H9 (cell line): ENCODE measurements around the gene ASTN2. TPM values are rescaled to one million over a fixed set of nuclear protein-coding genes. Genes with fewer than 3 reads are reported as not detected.

Source experiments
- DNase-seq: peaks from one replicate; pipeline ENCODE4 v3.0.0-alpha.2; 2017
- H2AFZ ChIP-seq: one replicate; pipeline ENCODE4 v1.6.1; 2013; ENCODE audit warnings: mild to moderate bottlenecking, low read length, control low read depth, moderate library complexity
- H2AK5ac ChIP-seq: 2 replicates; pipeline ENCODE4 v1.6.1; 2013; ENCODE audit warnings: low read length, control low read depth, mixed read lengths; ENCODE audit not compliant: insufficient read length
- H2BK120ac ChIP-seq: one replicate; pipeline ENCODE4 v1.6.1; 2013; ENCODE audit warnings: low read depth, mild to moderate bottlenecking, low read length, control low read depth, inconsistent platforms; ENCODE audit not compliant: poor library complexity, severe bottlenecking
- H2BK12ac ChIP-seq: 2 replicates; pipeline ENCODE4 v1.6.1; 2013; ENCODE audit warnings: low read length, control low read depth, mixed read lengths, low read depth; ENCODE audit not compliant: insufficient read length
- H2BK15ac ChIP-seq: 2 replicates; pipeline ENCODE4 v1.6.1; 2013; ENCODE audit warnings: low read depth, low read length, control low read depth
- H2BK20ac ChIP-seq: one replicate; pipeline ENCODE4 v1.6.1; 2013; ENCODE audit warnings: low read depth, mild to moderate bottlenecking, low read length, control low read depth, inconsistent platforms; ENCODE audit not compliant: poor library complexity, severe bottlenecking
- H2BK5ac ChIP-seq: 2 replicates; pipeline ENCODE4 v1.6.1; 2013; ENCODE audit warnings: low read length, control low read depth, mixed read lengths; ENCODE audit not compliant: insufficient read length
- H3K14ac ChIP-seq: 2 replicates; pipeline ENCODE4 v1.6.1; 2013; ENCODE audit warnings: low read length, control low read depth; ENCODE audit not compliant: insufficient read depth
- H3K18ac ChIP-seq: 2 replicates; pipeline ENCODE4 v1.6.1; 2013; ENCODE audit warnings: low read depth, mild to moderate bottlenecking, mixed read lengths, low read length, control low read depth; ENCODE audit not compliant: insufficient read length
- H3K23ac ChIP-seq: 2 replicates; pipeline ENCODE4 v1.6.1; 2013; ENCODE audit warnings: low read length, control low read depth, mixed read lengths, low read depth; ENCODE audit not compliant: insufficient read length
- H3K23me2 ChIP-seq: 2 replicates; pipeline ENCODE4 v1.6.1; 2013; ENCODE audit warnings: low read depth, mild to moderate bottlenecking, mixed read lengths, low read length, control low read depth; ENCODE audit not compliant: insufficient read length, poor library complexity, severe bottlenecking
- H3K27ac ChIP-seq: 2 replicates; pipeline ENCODE4 v1.5.1; 2013; ENCODE audit warnings: low read length, control low read depth, mixed read lengths, low read depth; ENCODE audit not compliant: insufficient read length
- H3K27me3 ChIP-seq: 2 replicates; pipeline ENCODE4 v1.6.1; 2013; ENCODE audit warnings: low read length, control low read depth, inconsistent platforms; ENCODE audit not compliant: insufficient read depth
- H3K4ac ChIP-seq: 2 replicates; pipeline ENCODE4 v1.6.1; 2013; ENCODE audit warnings: low read depth, mild to moderate bottlenecking, control low read depth, inconsistent platforms, low read length, moderate library complexity
- H3K4me1 ChIP-seq: 2 replicates; pipeline ENCODE4 v1.6.1; 2013; ENCODE audit warnings: low read length, control low read depth, inconsistent platforms; ENCODE audit not compliant: insufficient read depth
- H3K4me2 ChIP-seq: 2 replicates; pipeline ENCODE4 v1.6.1; 2013; ENCODE audit warnings: low read length, control low read depth, mixed read lengths; ENCODE audit not compliant: insufficient read length, insufficient read depth
- H3K56ac ChIP-seq: 2 replicates; pipeline ENCODE4 v1.6.1; 2013; ENCODE audit warnings: low read depth, mild to moderate bottlenecking, mixed read lengths, low read length, control low read depth; ENCODE audit not compliant: insufficient read length
- H3K79me1 ChIP-seq: 2 replicates; pipeline ENCODE4 v1.6.1; 2013; ENCODE audit warnings: low read depth, mild to moderate bottlenecking, moderate library complexity, low read length, control low read depth, inconsistent platforms; ENCODE audit not compliant: insufficient read depth, poor library complexity, severe bottlenecking
- H3K79me2 ChIP-seq: 2 replicates; pipeline ENCODE4 v1.6.1; 2013; ENCODE audit warnings: low read length, control low read depth, inconsistent platforms; ENCODE audit not compliant: insufficient read depth
- H3K9ac ChIP-seq: 2 replicates; pipeline ENCODE4 v1.6.1; 2013; ENCODE audit warnings: low read length, control low read depth, mixed read lengths; ENCODE audit not compliant: insufficient read length; ENCODE audit errors: extremely low read depth
- H3K9me3 ChIP-seq: one replicate; pipeline ENCODE4 v1.6.1; 2013; ENCODE audit warnings: low read depth, low read length, inconsistent platforms; ENCODE audit not compliant: control insufficient read depth
- H3T11ph ChIP-seq: one replicate; pipeline ENCODE4 v1.6.1; 2013; ENCODE audit warnings: mild to moderate bottlenecking, low read length, control low read depth, inconsistent platforms
- H4K20me1 ChIP-seq: one replicate; pipeline ENCODE4 v1.6.1; 2013; ENCODE audit not compliant: control insufficient read depth, insufficient read length, insufficient read depth
- H4K5ac ChIP-seq: 2 replicates; pipeline ENCODE4 v1.6.1; 2013; ENCODE audit warnings: low read depth, mild to moderate bottlenecking, mixed read lengths, low read length, control low read depth; ENCODE audit not compliant: insufficient read length
- H4K8ac ChIP-seq: replicated peaks from 2 replicates; pipeline ENCODE4 v1.6.1; 2013; ENCODE audit warnings: low read length, control low read depth, mixed read lengths, low read depth; ENCODE audit not compliant: insufficient read length
- H4K91ac ChIP-seq: 2 replicates; pipeline ENCODE4 v1.6.1; 2013; ENCODE audit warnings: low read depth, mild to moderate bottlenecking, moderate library complexity, mixed read lengths, low read length, control low read depth; ENCODE audit not compliant: insufficient read length
- H3K27ac Mint-ChIP-seq, 3 experiments: 2 replicates in 2 of 3; 3 replicates in 1 of 3; pipeline ENCODE4 v1.8.0; 2020 to 2021; ENCODE audit warnings: mixed read lengths in 3 of 3, mild to moderate bottlenecking in 1 of 3, moderate library complexity in 1 of 3
- H3K27me3 Mint-ChIP-seq: 2 replicates; pipeline ENCODE4 v1.8.0; 2021; ENCODE audit warnings: low read depth, mild to moderate bottlenecking, moderate library complexity, mixed read lengths
- H3K36me3 Mint-ChIP-seq, 3 experiments: 2 replicates in 2 of 3; 3 replicates in 1 of 3; pipeline ENCODE4 v1.8.0; 2020 to 2021; ENCODE audit warnings: low read depth in 3 of 3, mixed read lengths in 3 of 3; ENCODE audit not compliant: insufficient read depth in 1 of 3
- H3K4me1 Mint-ChIP-seq, 2 experiments: 2 replicates each; pipeline ENCODE4 v1.8.0; 2020; ENCODE audit warnings: mixed read lengths in 2 of 2
- H3K4me3 Mint-ChIP-seq, 2 experiments: 2 replicates in 1 of 2; 3 replicates in 1 of 2; pipeline ENCODE4 v1.8.0; 2020 to 2021; ENCODE audit warnings: mild to moderate bottlenecking in 2 of 2, mixed read lengths in 2 of 2, moderate library complexity in 1 of 2
- H3K9me3 Mint-ChIP-seq, 2 experiments: 2 replicates in 1 of 2; 3 replicates in 1 of 2; pipeline ENCODE4 v1.8.0; 2020; ENCODE audit warnings: mild to moderate bottlenecking in 2 of 2, mixed read lengths in 2 of 2, moderate library complexity in 1 of 2
- WGBS: extraction: QIAGEN DNeasy Blood & Tissue Kit; methylation state at CpG from one replicate; pipeline ENCODE4 v1.1.7; 2013; ENCODE audit warnings: missing lambda C conversion rate, low lambda C conversion rate, mixed read lengths; ENCODE audit not compliant: insufficient read length; ENCODE audit errors: extremely low coverage; 5-methylcytosine and 5-hydroxymethylcytosine counted together
- total RNA-seq: library from RNA; stranded (reverse); gene quantifications from 2 replicates; pipeline ENCODE4 v1.2.1, GENCODE V29; 2021
- TF ChIP-seq, protein P1 (sequence below): fragments of 200-600 bp; sonication (generic); conservative IDR thresholded peaks from 3 replicates; pipeline ENCODE4 v1.8.0; 2021; ENCODE audit warnings: antibody characterized with exemption, mild to moderate bottlenecking

Gene ASTN2
- total RNA-seq, 1 experiment from 2014 or later, result 9.7 TPM

DNA sequence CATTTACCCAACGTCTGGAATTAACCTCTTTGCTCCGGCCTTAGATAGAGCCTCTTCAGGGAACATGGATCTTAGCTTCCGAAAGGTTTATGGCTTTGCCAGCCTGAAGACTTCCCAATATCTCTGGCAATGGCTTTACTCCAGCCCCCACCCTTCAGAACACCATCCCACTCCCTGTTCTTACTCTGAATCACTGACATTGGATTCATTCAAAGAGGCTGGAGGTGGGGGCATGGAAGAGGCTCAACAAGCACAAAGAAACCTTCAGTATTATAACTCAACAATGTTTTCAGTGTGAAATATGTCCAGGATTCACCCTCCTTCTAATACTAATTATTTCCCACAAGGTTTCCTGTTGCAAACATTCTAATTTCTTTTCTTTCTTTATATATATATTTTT, 91.5 kb downstream of the ASTN2 start:
- H3K79me1 ChIP-seq, result no peaks in the 10 kb centered on the region
- H3K4me1 Mint-ChIP-seq, result peaks cover 4 to 5% of the 10 kb centered on the region in 2 experiments; a peak in 1 of 4 replicates

More for the DNA sequence above, 91.5 kb downstream of the ASTN2 start:
- H3K4me3 Mint-ChIP-seq, result no peak overlapping the region
- H3T11ph ChIP-seq, result no peak overlapping the region
- H3K27ac Mint-ChIP-seq, result no peak overlapping the region; a peak in 1 of 7 replicates
- H4K8ac ChIP-seq, result no peak overlapping the region
- no peak overlapping the region for H3K4ac ChIP-seq
- no peaks in the 10 kb centered on the region for H3K4me1 ChIP-seq
- H3K9me3 ChIP-seq, result no peaks in the 10 kb centered on the region
- no peak overlapping the region for H3K18ac ChIP-seq
- no peaks in the 10 kb centered on the region for H4K20me1 ChIP-seq
- H2AFZ ChIP-seq, result no peak overlapping the region
- WGBS, result no CpG with 5 or more reads among the region's 3 CpGs
- H3K56ac ChIP-seq, result no peak overlapping the region
- H3K27ac ChIP-seq, result no peak overlapping the region
- H3K4me2 ChIP-seq, result no peak overlapping the region
- no peak overlapping the region for H3K23ac ChIP-seq
- no peaks in the 10 kb centered on the region for H3K36me3 Mint-ChIP-seq
- H3K9me3 Mint-ChIP-seq, result no peaks in the 10 kb centered on the region
- H3K23me2 ChIP-seq, result no peaks in the 10 kb centered on the region
- H3K14ac ChIP-seq, result no peak overlapping the region
- H3K27me3 Mint-ChIP-seq, result no peaks in the 10 kb centered on the region; the same call in 1 of the 2 replicates
- no peak overlapping the region for H2BK12ac ChIP-seq
- no peak for DNase-seq
- H3K79me2 ChIP-seq, result no peaks in the 10 kb centered on the region
- no peak overlapping the region for H3K9ac ChIP-seq
- no peak overlapping the region for H2BK5ac ChIP-seq
- no peak overlapping the region for H4K5ac ChIP-seq
- TF ChIP-seq, protein P1, sequence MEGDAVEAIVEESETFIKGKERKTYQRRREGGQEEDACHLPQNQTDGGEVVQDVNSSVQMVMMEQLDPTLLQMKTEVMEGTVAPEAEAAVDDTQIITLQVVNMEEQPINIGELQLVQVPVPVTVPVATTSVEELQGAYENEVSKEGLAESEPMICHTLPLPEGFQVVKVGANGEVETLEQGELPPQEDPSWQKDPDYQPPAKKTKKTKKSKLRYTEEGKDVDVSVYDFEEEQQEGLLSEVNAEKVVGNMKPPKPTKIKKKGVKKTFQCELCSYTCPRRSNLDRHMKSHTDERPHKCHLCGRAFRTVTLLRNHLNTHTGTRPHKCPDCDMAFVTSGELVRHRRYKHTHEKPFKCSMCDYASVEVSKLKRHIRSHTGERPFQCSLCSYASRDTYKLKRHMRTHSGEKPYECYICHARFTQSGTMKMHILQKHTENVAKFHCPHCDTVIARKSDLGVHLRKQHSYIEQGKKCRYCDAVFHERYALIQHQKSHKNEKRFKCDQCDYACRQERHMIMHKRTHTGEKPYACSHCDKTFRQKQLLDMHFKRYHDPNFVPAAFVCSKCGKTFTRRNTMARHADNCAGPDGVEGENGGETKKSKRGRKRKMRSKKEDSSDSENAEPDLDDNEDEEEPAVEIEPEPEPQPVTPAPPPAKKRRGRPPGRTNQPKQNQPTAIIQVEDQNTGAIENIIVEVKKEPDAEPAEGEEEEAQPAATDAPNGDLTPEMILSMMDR, result no peak
- H2BK15ac ChIP-seq, result no peak overlapping the region
- no peak overlapping the region for H2AK5ac ChIP-seq
- no peak overlapping the region for H2BK20ac ChIP-seq
- H4K91ac ChIP-seq, result no peak overlapping the region
- no peak overlapping the region for H2BK120ac ChIP-seq
- no peaks in the 10 kb centered on the region for H3K27me3 ChIP-seq
